MCF 10A (cell line): ENCODE measurements around the gene STK16. TPM values are rescaled to one million over a fixed set of nuclear protein-coding genes. Genes with fewer than 3 reads are reported as not detected.

Experiments used
- BruUV-seq: library from RNA; stranded (reverse); fragments of 400-500 nt; replicated peaks from 2 replicates; lab custom pipeline; 2021; lab: Mats Ljungman, UMichigan
- CTCF ChIA-PET: fragments of 300-600 bp; sonication (Branson Sonifier 250); formaldehyde crosslinking; extraction: SDS; loops from one replicate; lab custom pipeline; 2021; ENCODE audit warnings: antibody characterized with exemption, inconsistent platforms; lab: Yijun Ruan, JAX
- POLR2A ChIA-PET: fragments of 300-600, 350-650 bp; sonication (Branson Sonifier 250); formaldehyde crosslinking; extraction: SDS; loops from one replicate; lab custom pipeline; 2020; ENCODE audit warnings: antibody characterized with exemption, inconsistent platforms; lab: Yijun Ruan, JAX
- DNase-seq: peaks from one replicate; pipeline ENCODE4 v3.0.0-alpha.2; 2018; ENCODE audit not compliant: unreplicated experiment
- H3K27ac Mint-ChIP-seq: one replicate; pipeline ENCODE4 v1.8.0; 2022; ENCODE audit warnings: mild to moderate bottlenecking, low read depth, mixed read lengths; ENCODE audit not compliant: unreplicated experiment
- H3K27me3 Mint-ChIP-seq: one replicate; pipeline ENCODE4 v1.8.0; 2022; ENCODE audit warnings: mixed read lengths; ENCODE audit not compliant: insufficient read depth, unreplicated experiment
- H3K36me3 Mint-ChIP-seq: one replicate; pipeline ENCODE4 v1.8.0; 2022; ENCODE audit warnings: mild to moderate bottlenecking, moderate library complexity, mixed read lengths; ENCODE audit not compliant: insufficient read depth, unreplicated experiment
- H3K4me1 Mint-ChIP-seq: one replicate; pipeline ENCODE4 v1.8.0; 2022; ENCODE audit warnings: mixed read lengths; ENCODE audit not compliant: insufficient read depth, unreplicated experiment
- H3K4me3 Mint-ChIP-seq: one replicate; pipeline ENCODE4 v1.8.0; 2022; ENCODE audit warnings: mild to moderate bottlenecking, moderate library complexity, mixed read lengths; ENCODE audit not compliant: unreplicated experiment
- H3K9me3 Mint-ChIP-seq: one replicate; pipeline ENCODE4 v1.8.0; 2022; ENCODE audit warnings: mixed read lengths; ENCODE audit not compliant: unreplicated experiment
- CTCF ChIP-seq: fragments of 200-600 bp; IDR thresholded peaks from one replicate; pipeline ENCODE4 v1.8.0; 2022; ENCODE audit warnings: antibody characterized with exemption, mild to moderate bottlenecking; ENCODE audit not compliant: unreplicated experiment
- intact Hi-C: fragments of 100-400 bp; cut with micrococcal nuclease; formaldehyde crosslinking; loops from 2 replicates; pipeline ENCODE4 v1.14.1; 2022
- total RNA-seq: library from RNA; stranded (reverse); gene quantifications from 2 replicates; pipeline ENCODE4 v1.2.3, GENCODE V29; 2022

STK16 gene
- total RNA-seq, 1 experiment from 2014 or later: 33.4 TPM

GRCh38 chr2:219207134-219207883 lies 38.0 kb upstream of the STK16 start:
- intact Hi-C loops: no loop called here
- DNase-seq: no peak
- Mint-ChIP-seq H3K9me3 (no peaks in the 10 kb centered on the region), H3K27me3 (no peaks in the 10 kb centered on the region), H3K4me3 (peak overlapping the region; percentile 88), H3K36me3 (peaks cover 40% of the 10 kb centered on the region), H3K27ac (peak overlapping the region; percentile 46), H3K4me1 (peaks cover 15% of the 10 kb centered on the region)
- TF ChIP-seq CTCF: no peak
- ChIA-PET CTCF (interaction anchor here (0.9 to 1.4 kb wide), 3 partner anchors 31 to 87 kb away, joined by 5 to 8 read pairs (median 6); no protein-coding TSS in a partner anchor), POLR2A (interaction anchor here (0.6 to 4.5 kb wide), 17 partner anchors 10 to 92 kb away, joined by 3 to 64 read pairs (median 10); partner anchors contain the start of genes ABCB6, ANKZF1, ATG9A and CNPPD1)
- no TSS peak for BruUV-seq

GRCh38 chr2:219207884-219208740 lies 37.2 kb upstream of the STK16 start:
- intact Hi-C loops: no loop called here
- no TSS peak for BruUV-seq
- Mint-ChIP-seq H3K4me1 (peaks cover 15% of the 10 kb centered on the region), H3K27me3 (no peaks in the 10 kb centered on the region), H3K4me3 (peak overlapping the region; percentile 88), H3K36me3 (peaks cover 42% of the 10 kb centered on the region), H3K27ac (peak overlapping the region; percentile 46), H3K9me3 (no peaks in the 10 kb centered on the region)
- DNase-seq: peak; percentile 21
- no peak for TF ChIP-seq CTCF
- ChIA-PET CTCF (interaction anchor here (0.7 to 1.4 kb wide), 6 partner anchors 32 to 331 kb away, joined by 3 to 9 read pairs (median 6); no protein-coding TSS in a partner anchor), POLR2A (interaction anchor here (1.5 to 4.5 kb wide), 8 partner anchors 10 to 37 kb away, joined by 5 to 64 read pairs (median 14); partner anchors contain the start of genes ABCB6, ANKZF1, ATG9A and CNPPD1)

- Mint-ChIP-seq H3K27me3 (no peaks in the 10 kb centered on the region), H3K27ac (peak overlapping the region; percentile 27), H3K9me3 (no peaks in the 10 kb centered on the region), H3K4me3 (no peak overlapping the region), H3K4me1 (peaks cover 15% of the 10 kb centered on the region), H3K36me3 (peaks cover 55% of the 10 kb centered on the region)
- DNase-seq: no peak
- no TSS peak for BruUV-seq
- no peak for TF ChIP-seq CTCF
- CTCF ChIA-PET: interaction anchor here (1.0 to 1.2 kb wide), 2 partner anchors 86 to 333 kb away, joined by 4 to 9 read pairs; no protein-coding TSS in a partner anchor
- intact Hi-C loops: no loop called here
- POLR2A ChIA-PET: interaction anchor here (2.7 to 4.5 kb wide), 4 partner anchors 9 to 33 kb away, joined by 12 to 64 read pairs (median 48); partner anchors contain the start of genes ABCB6, ANKZF1, ATG9A and CNPPD1
Measured at GRCh38 chr2:219209236-219210195, 35.8 kb upstream of the STK16 start.
